ENCODE data around the gene KLF5. TPM values are rescaled to one million over a fixed set of nuclear protein-coding genes. Genes with fewer than 3 reads are reported as not detected.

Gene KLF5
- total RNA-seq, 1 experiment from 2014 or later: 59.2 TPM

DNA sequence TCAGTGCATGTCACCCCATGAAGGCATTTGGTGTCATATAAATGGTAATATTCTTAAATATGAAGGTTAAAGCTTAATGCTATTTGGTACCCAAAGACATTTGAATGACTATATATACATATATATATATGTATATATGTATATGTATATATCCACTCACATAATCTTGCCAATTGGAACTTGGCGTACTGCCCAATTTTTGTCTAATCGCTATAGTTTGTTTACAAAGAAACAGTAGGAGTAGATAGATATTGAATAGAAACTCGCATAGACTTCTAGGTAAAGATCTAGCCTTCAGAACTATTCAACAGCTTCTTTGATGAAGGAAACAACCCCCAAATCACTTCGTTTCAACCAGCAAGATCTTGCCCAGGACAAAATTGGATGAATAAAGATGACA is 24.1 kb downstream of the KLF5 start:
- Histone ChIP-seq H3K9ac (ENCODE audit: low read length) (peak overlapping the region; percentile 43), H3K4me2 (ENCODE audit: low read length) (peak overlapping the region; percentile 49), H3K9me3 (ENCODE audit: control insufficient read depth in 1 of 2, insufficient read depth in 1 of 2, low read depth in 1 of 2, low read length in 2 of 2) (peaks cover 5 to 8% of the 10 kb centered on the region in 2 experiments; a peak in 1 of 4 replicates), H3K79me2 (ENCODE audit: insufficient read depth, low read length) (no peaks in the 10 kb centered on the region), H3K36me3 (ENCODE audit: control insufficient read depth in 1 of 2, insufficient read depth in 2 of 2, low read length in 2 of 2) (no peaks in the 10 kb centered on the region), H4K20me1 (ENCODE audit: insufficient read depth) (no peaks in the 10 kb centered on the region), H3K4me3 (replicated peaks in 1 of 2; ENCODE audit: low read depth in 1 of 2, low read length in 2 of 2) (0 out of 4 replicates have a peak overlapping the region, but pooled peaks of 1 of the 2 experiments have one; percentile 19), H3K9me2 (ENCODE audit: insufficient read depth) (no peaks in the 10 kb centered on the region), H3K27me3 (ENCODE audit: insufficient read depth, low read length) (no peaks in the 10 kb centered on the region), H3K27ac (ENCODE audit: low read depth, low read length) (peak overlapping the region; percentile 46; the same call in 1 of the 2 replicates), H2AFZ (ENCODE audit: low read depth, low read length, poor library complexity, severe bottlenecking) (peak overlapping the region; percentile 84), H3K4me1 (ENCODE audit: control insufficient read depth in 1 of 2, insufficient read depth in 2 of 2, low read length in 2 of 2) (peaks cover 22 to 33% of the 10 kb centered on the region in 2 experiments)
- TF ChIP-seq EGR1 (IDR thresholded peaks at IDR 0.05; ENCODE audit: low read depth): no peak
- TF ChIP-seq YY1 (IDR thresholded peaks at IDR 0.05; ENCODE audit: extremely low read depth, insufficient replicate concordance, low read depth, low read length): no peak
- TF ChIP-seq ELF1 (IDR thresholded peaks at IDR 0.05; ENCODE audit: borderline replicate concordance, low read depth): no peak
- TF ChIP-seq FOSL1 (IDR thresholded peaks at IDR 0.05; ENCODE audit: low read depth): no peak
- TF ChIP-seq CTCF (IDR thresholded peaks at IDR 0.05 in 2 of 3, conservative IDR thresholded peaks at IDR 0.05 in 1 of 3; ENCODE audit: borderline replicate concordance in 1 of 3, insufficient read depth in 1 of 3, low read depth in 2 of 3, low read length in 2 of 3): no peak
- BruUV-seq (replicated peaks): no TSS peak
- ATAC-seq (peak; percentile 15), DNase-seq (ENCODE audit: low read depth, low spot score) (no peak)
- POLR2A ChIA-PET: interaction anchor here (1.2 kb wide), 1 partner anchor 19 kb away, joined by 4 read pairs; no protein-coding TSS in a partner anchor
- CTCF ChIA-PET: no interaction called here
- RAD21 ChIA-PET (ENCODE audit: low non-redundant PET in 1 of 2, low total read pairs in 2 of 2, uncharacterized antibody in 2 of 2, unreplicated experiment in 2 of 2): no interaction called here
- intact Hi-C loops (cut with micrococcal nuclease): no loop called here

GRCh38 chr13:73088332-73088935 is 29.6 kb downstream of the KLF5 start:
- RAD21 ChIA-PET (ENCODE audit: low non-redundant PET in 1 of 2, low total read pairs in 2 of 2, uncharacterized antibody in 2 of 2, unreplicated experiment in 2 of 2): no interaction called here

More at GRCh38 chr13:73088332-73088935, 29.6 kb downstream of the KLF5 start:
- Histone ChIP-seq H3K27ac (ENCODE audit: low read depth, low read length) (no peak overlapping the region), H3K79me2 (ENCODE audit: insufficient read depth, low read length) (no peaks in the 10 kb centered on the region), H3K4me3 (replicated peaks in 1 of 2; ENCODE audit: low read depth in 1 of 2, low read length in 2 of 2) (no peak overlapping the region), H3K9me2 (ENCODE audit: insufficient read depth) (no peaks in the 10 kb centered on the region), H3K9me3 (ENCODE audit: control insufficient read depth in 1 of 2, insufficient read depth in 1 of 2, low read depth in 1 of 2, low read length in 2 of 2) (peaks cover 9 to 25% of the 10 kb centered on the region in 2 experiments; a peak in 3 of 4 replicates), H3K36me3 (ENCODE audit: control insufficient read depth in 1 of 2, insufficient read depth in 2 of 2, low read length in 2 of 2) (peaks cover 0 to 8% of the 10 kb centered on the region in 2 experiments; a peak in 1 of 4 replicates), H3K4me1 (ENCODE audit: control insufficient read depth in 1 of 2, insufficient read depth in 2 of 2, low read length in 2 of 2) (peaks cover 25 to 41% of the 10 kb centered on the region in 2 experiments), H3K9ac (ENCODE audit: low read length) (no peak overlapping the region), H3K4me2 (ENCODE audit: low read length) (no peak overlapping the region), H3K27me3 (ENCODE audit: insufficient read depth, low read length) (no peaks in the 10 kb centered on the region), H4K20me1 (ENCODE audit: insufficient read depth) (no peaks in the 10 kb centered on the region), H2AFZ (ENCODE audit: low read depth, low read length, poor library complexity, severe bottlenecking) (no peak overlapping the region)
- intact Hi-C loops (cut with micrococcal nuclease): no loop called here
- DNase-seq (ENCODE audit: low read depth, low spot score): no peak
- TF ChIP-seq CBX3 (IDR thresholded peaks at IDR 0.05; ENCODE audit: low read depth) (peak; percentile 90), EZH2 (IDR thresholded peaks at IDR 0.05) (no peak)
- POLR2A ChIA-PET: no interaction called here
- BruUV-seq (replicated peaks): no TSS peak
- no peak for ATAC-seq
- CTCF ChIA-PET: no interaction called here

Data from HCT116 (cell line).